K562 (cell line): ENCODE results near the gene FCGBP. TPM values are rescaled to one million over a fixed set of nuclear protein-coding genes. Genes with fewer than 3 reads are reported as not detected.

Experiments
- CBFB ChIP-seq: sonication (generic); formaldehyde crosslinking; IDR thresholded peaks from 2 replicates; pipeline ENCODE4 v1.4.0; 2020; ENCODE audit warnings: mild to moderate bottlenecking, missing genetic modification reagents
- EP400 ChIP-seq: fragments of 450-650 bp; IDR thresholded peaks from 2 replicates; pipeline ENCODE4 v1.6.1; 2017; ENCODE audit warnings: antibody characterized with exemption, mild to moderate bottlenecking, moderate library complexity
- FOS ChIP-seq: IDR thresholded peaks from 3 replicates; pipeline ENCODE4 v1.6.1; 2011; ENCODE audit not compliant: insufficient read length; ENCODE audit errors: extremely low read depth
- FOXJ3 ChIP-seq: sonication (generic); formaldehyde crosslinking; IDR thresholded peaks from 2 replicates; pipeline ENCODE4 v1.4.0; 2020; ENCODE audit warnings: mild to moderate bottlenecking, missing genetic modification reagents
- GATA2 ChIP-seq: sonication (generic); formaldehyde crosslinking; IDR thresholded peaks from 2 replicates; pipeline ENCODE4 v1.4.0; 2020; ENCODE audit warnings: mild to moderate bottlenecking, missing genetic modification reagents
- RBBP5 ChIP-seq: fragments of 200-600 bp; sonication (generic); IDR thresholded peaks from 2 replicates; pipeline ENCODE4 v1.6.1; 2012; ENCODE audit warnings: borderline replicate concordance, mild to moderate bottlenecking, low read length, control low read depth, inconsistent platforms; ENCODE audit not compliant: insufficient read depth, poor library complexity, severe bottlenecking
- SMAD3 ChIP-seq: fragments of 450-650 bp; formaldehyde crosslinking; conservative IDR thresholded peaks from 2 replicates; pipeline ENCODE4 v1.4.0; 2020; ENCODE audit warnings: mild to moderate bottlenecking
- ZNF121 ChIP-seq: sonication (generic); formaldehyde crosslinking; conservative IDR thresholded peaks from 2 replicates; pipeline ENCODE4 v1.8.0; 2022; ENCODE audit warnings: missing genetic modification reagents
- ZNF644 ChIP-seq: fragments of 200-800 bp; sonication (Bioruptor generic); IDR thresholded peaks from 2 replicates; pipeline ENCODE4 v1.6.1; 2016; ENCODE audit warnings: low read depth, missing genetic modification characterization, missing compliant biosample characterization
- ZNF75A ChIP-seq: fragments of 450-650 bp; formaldehyde crosslinking; IDR thresholded peaks from 2 replicates; pipeline ENCODE4 v1.4.0; 2020; ENCODE audit warnings: mild to moderate bottlenecking
- polyA plus RNA-seq, 8 experiments: library from polyadenylated mRNA; depleted of rRNA in 4 of 8; stranded (reverse) in 5 of 8; unstranded in 3 of 8; fragments of >200 nt; fragmentation: Nextera tagmentation in 2 of 8; fragmentation: Illumina TruSeq in 1 of 8; extraction: Ambion mirVana in 2 of 8; extraction: Trizol in 1 of 8; gene quantifications; 2 replicates each; pipeline versions ENCODE4 v1.2.1 to v1.2.3, GENCODE V29; 2011 to 2014; ENCODE audit warnings: inconsistent platforms in 1 of 8, missing spikeins in 1 of 8
- total RNA-seq, 7 experiments: library from RNA; depleted of rRNA in 6 of 7; stranded (reverse); fragments of >200 nt in 6 of 7; fragmentation: Illumina TruSeq in 2 of 7; extraction: Trizol in 2 of 7; gene quantifications; 2 replicates each; pipeline versions ENCODE4 v1.2.1 to v1.2.3, GENCODE V29; 2011 to 2021; ENCODE audit warnings: low replicate concordance in 1 of 7
- TF ChIP-seq, protein P1 (sequence below), 2 experiments: fragments of 450-650 bp in 1 of 2; sonication (generic) in 1 of 2; formaldehyde crosslinking in 1 of 2; IDR thresholded peaks; 2 replicates each; pipeline versions ENCODE4 v1.7.1 to v1.9.0; 2016 to 2022; ENCODE audit warnings: inconsistent platforms in 1 of 2, mild to moderate bottlenecking in 1 of 2, missing genetic modification reagents in 1 of 2
- TF ChIP-seq, protein P2 (sequence below): fragments of 450-650 bp; formaldehyde crosslinking; IDR thresholded peaks from 2 replicates; pipeline ENCODE4 v1.4.0; 2020; ENCODE audit warnings: mild to moderate bottlenecking, moderate library complexity
- TF ChIP-seq, protein P3 (sequence below): fragments of 450-650 bp; IDR thresholded peaks from 2 replicates; pipeline ENCODE4 v1.7.1; 2018; ENCODE audit warnings: mild to moderate bottlenecking, low read depth; ENCODE audit not compliant: partially characterized antibody

Gene FCGBP
- total and polyA plus RNA-seq, 9 of the 15 experiments (the other 6 are each of a cell fraction or from before 2014, with no cell fraction given): 0.01 to 1.5 (median 0.13) TPM; not detected in 4

DNA sequence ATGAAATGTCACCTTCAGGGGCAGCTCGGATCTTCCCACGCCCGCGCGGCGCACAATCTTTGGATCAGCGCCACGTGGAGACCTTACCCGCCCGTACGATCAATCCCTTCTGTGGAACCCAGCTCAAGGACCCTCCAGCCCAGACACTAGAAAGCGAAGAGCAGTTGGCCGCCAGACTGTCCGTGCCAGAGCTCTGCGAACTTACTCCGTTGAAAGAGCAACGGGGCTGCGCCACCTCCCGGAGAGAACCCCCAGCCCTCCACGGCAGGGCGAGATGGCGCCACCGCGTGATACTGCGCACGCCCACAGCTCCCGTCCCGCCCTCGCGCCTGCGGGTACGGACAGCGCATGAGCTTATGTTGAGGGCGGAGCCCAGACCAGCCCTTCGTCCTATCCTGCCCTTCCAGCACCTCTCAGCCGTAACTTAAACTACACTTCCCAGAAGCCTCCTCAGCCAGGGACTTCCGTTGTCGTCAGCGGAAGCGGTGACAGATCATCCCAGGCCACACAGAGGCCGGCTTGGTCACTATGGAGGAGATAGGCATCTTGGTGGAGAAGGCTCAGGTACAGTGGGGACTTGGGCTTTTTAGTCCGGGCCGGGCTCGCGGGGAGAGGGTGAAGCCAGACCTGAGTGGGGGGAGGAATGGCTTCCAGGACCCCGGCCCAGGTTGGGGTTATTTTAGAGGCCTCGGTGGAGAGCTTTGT lies 36.4 kb upstream of the FCGBP start, which contains the start of gene PSMC4 (continued):
- TF ChIP-seq, protein P1, sequence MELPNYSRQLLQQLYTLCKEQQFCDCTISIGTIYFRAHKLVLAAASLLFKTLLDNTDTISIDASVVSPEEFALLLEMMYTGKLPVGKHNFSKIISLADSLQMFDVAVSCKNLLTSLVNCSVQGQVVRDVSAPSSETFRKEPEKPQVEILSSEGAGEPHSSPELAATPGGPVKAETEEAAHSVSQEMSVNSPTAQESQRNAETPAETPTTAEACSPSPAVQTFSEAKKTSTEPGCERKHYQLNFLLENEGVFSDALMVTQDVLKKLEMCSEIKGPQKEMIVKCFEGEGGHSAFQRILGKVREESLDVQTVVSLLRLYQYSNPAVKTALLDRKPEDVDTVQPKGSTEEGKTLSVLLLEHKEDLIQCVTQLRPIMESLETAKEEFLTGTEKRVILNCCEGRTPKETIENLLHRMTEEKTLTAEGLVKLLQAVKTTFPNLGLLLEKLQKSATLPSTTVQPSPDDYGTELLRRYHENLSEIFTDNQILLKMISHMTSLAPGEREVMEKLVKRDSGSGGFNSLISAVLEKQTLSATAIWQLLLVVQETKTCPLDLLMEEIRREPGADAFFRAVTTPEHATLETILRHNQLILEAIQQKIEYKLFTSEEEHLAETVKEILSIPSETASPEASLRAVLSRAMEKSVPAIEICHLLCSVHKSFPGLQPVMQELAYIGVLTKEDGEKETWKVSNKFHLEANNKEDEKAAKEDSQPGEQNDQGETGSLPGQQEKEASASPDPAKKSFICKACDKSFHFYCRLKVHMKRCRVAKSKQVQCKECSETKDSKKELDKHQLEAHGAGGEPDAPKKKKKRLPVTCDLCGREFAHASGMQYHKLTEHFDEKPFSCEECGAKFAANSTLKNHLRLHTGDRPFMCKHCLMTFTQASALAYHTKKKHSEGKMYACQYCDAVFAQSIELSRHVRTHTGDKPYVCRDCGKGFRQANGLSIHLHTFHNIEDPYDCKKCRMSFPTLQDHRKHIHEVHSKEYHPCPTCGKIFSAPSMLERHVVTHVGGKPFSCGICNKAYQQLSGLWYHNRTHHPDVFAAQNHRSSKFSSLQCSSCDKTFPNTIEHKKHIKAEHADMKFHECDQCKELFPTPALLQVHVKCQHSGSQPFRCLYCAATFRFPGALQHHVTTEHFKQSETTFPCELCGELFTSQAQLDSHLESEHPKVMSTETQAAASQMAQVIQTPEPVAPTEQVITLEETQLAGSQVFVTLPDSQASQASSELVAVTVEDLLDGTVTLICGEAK (IDR thresholded peaks at IDR 0.05): peak; percentile 98
- TF ChIP-seq, protein P1 (CRISPR knock-in tag; IDR thresholded peaks at IDR 0.05): no peak
- peak; percentile 96 for TF ChIP-seq GATA2 (CRISPR knock-in tag)
- peak; percentile 43 for TF ChIP-seq RBBP5
- TF ChIP-seq, protein P2, sequence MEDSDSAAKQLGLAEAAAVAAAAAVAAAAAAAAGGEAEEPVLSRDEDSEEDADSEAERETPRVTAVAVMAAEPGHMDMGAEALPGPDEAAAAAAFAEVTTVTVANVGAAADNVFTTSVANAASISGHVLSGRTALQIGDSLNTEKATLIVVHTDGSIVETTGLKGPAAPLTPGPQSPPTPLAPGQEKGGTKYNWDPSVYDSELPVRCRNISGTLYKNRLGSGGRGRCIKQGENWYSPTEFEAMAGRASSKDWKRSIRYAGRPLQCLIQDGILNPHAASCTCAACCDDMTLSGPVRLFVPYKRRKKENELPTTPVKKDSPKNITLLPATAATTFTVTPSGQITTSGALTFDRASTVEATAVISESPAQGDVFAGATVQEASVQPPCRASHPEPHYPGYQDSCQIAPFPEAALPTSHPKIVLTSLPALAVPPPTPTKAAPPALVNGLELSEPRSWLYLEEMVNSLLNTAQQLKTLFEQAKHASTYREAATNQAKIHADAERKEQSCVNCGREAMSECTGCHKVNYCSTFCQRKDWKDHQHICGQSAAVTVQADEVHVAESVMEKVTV: peak; percentile 57
- TF ChIP-seq, protein P3, sequence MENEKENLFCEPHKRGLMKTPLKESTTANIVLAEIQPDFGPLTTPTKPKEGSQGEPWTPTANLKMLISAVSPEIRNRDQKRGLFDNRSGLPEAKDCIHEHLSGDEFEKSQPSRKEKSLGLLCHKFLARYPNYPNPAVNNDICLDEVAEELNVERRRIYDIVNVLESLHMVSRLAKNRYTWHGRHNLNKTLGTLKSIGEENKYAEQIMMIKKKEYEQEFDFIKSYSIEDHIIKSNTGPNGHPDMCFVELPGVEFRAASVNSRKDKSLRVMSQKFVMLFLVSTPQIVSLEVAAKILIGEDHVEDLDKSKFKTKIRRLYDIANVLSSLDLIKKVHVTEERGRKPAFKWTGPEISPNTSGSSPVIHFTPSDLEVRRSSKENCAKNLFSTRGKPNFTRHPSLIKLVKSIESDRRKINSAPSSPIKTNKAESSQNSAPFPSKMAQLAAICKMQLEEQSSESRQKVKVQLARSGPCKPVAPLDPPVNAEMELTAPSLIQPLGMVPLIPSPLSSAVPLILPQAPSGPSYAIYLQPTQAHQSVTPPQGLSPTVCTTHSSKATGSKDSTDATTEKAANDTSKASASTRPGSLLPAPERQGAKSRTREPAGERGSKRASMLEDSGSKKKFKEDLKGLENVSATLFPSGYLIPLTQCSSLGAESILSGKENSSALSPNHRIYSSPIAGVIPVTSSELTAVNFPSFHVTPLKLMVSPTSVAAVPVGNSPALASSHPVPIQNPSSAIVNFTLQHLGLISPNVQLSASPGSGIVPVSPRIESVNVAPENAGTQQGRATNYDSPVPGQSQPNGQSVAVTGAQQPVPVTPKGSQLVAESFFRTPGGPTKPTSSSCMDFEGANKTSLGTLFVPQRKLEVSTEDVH: peak; percentile 90
- TF ChIP-seq FOXJ3 (CRISPR knock-in tag): no peak
- TF ChIP-seq EP400: peak; percentile 98
- no peak for TF ChIP-seq FOS
- no peak for TF ChIP-seq CBFB (CRISPR knock-in tag)
- no peak for TF ChIP-seq ZNF121 (CRISPR knock-in tag)
- TF ChIP-seq ZNF644 (tag): no peak; the same call in 1 of the 2 replicates
- TF ChIP-seq ZNF75A (CRISPR knock-in tag): 0 out of 2 replicates have a peak, but pooled peaks have one; percentile 32
- TF ChIP-seq SMAD3: peak; percentile 16; the same call in 1 of the 2 replicates
